Thyroid gland (tissue), 4 donors: ENCODE data around the gene MDC1. TPM values are rescaled to one million over a fixed set of nuclear protein-coding genes. Genes with fewer than 3 reads are reported as not detected.
"Not testable (repeated sequence)": the region's sequence is repeated elsewhere in the genome, so short reads cannot be mapped to it uniquely, and the experiment has no call there.

Source experiments
- DNase-seq, 2 donors: peaks; one replicate each; pipeline ENCODE4 v3.0.0-alpha.2; 2019
- H3K27ac ChIP-seq, 3 donors: fragments of 200-600 bp; sonication (generic); 1 replicate in 2 of 3; 2 replicates in 1 of 3; pipeline ENCODE4 v1.5.1; 2016 to 2019; ENCODE audit warnings: mild to moderate bottlenecking in 1 of 3, moderate library complexity in 1 of 3
- H3K27me3 ChIP-seq: fragments of 200-600 bp; sonication (generic); one replicate; pipeline ENCODE4 v1.5.1; 2019
- H3K36me3 ChIP-seq, 2 donors: fragments of 200-600 bp; sonication (generic); one replicate each; pipeline ENCODE4 v1.5.1; 2016 to 2019
- H3K4me1 ChIP-seq, 2 donors: fragments of 200-600 bp; sonication (generic); one replicate each; pipeline ENCODE4 v1.5.1; 2017 to 2019
- H3K4me3 ChIP-seq, 3 donors: fragments of 200-600 bp; sonication (generic); replicated peaks in 1 of 3; 1 replicate in 2 of 3; 2 replicates in 1 of 3; pipeline ENCODE4 v1.5.1; 2016; ENCODE audit warnings: mild to moderate bottlenecking in 1 of 3
- H3K9me3 ChIP-seq: fragments of 200-600 bp; sonication (generic); one replicate; pipeline ENCODE4 v1.5.1; 2017
- CTCF ChIP-seq, 6 experiments: fragments of 200-600 bp in 3 of 6; fragments of 450-650 bp in 3 of 6; sonication (generic) in 3 of 6; IDR thresholded peaks; one replicate each; pipeline ENCODE4 v1.5.1; 2016 to 2019; ENCODE audit warnings: antibody characterized with exemption in 6 of 6, mild to moderate bottlenecking in 2 of 6, inconsistent platforms in 1 of 6, moderate library complexity in 1 of 6
- POLR2A ChIP-seq, 2 donors: fragments of 450-650 bp; IDR thresholded peaks; one replicate each; pipeline ENCODE4 v1.6.1; 2017; ENCODE audit warnings: antibody characterized with exemption in 2 of 2, mild to moderate bottlenecking in 2 of 2, moderate library complexity in 1 of 2
- WGBS, 2 donors: methylation state at CpG; one replicate each; pipeline ENCODE4 v1.1.5; 2017; 5-methylcytosine and 5-hydroxymethylcytosine counted together
- intact Hi-C: fragments of 100-400 bp; cut with DNase I; formaldehyde crosslinking; loops from one replicate; pipeline ENCODE4 v1.15.1; 2023
- total RNA-seq, 4 donors: library from RNA; depleted of rRNA; stranded (reverse); fragments of >200 nt; gene quantifications; one replicate each; pipeline ENCODE4 v1.2.3, GENCODE V29; 2016

The MDC1 gene
- total RNA-seq, 4 donors from 2014 or later = 15.3 to 27.2 (median 20.2) TPM

DNA sequence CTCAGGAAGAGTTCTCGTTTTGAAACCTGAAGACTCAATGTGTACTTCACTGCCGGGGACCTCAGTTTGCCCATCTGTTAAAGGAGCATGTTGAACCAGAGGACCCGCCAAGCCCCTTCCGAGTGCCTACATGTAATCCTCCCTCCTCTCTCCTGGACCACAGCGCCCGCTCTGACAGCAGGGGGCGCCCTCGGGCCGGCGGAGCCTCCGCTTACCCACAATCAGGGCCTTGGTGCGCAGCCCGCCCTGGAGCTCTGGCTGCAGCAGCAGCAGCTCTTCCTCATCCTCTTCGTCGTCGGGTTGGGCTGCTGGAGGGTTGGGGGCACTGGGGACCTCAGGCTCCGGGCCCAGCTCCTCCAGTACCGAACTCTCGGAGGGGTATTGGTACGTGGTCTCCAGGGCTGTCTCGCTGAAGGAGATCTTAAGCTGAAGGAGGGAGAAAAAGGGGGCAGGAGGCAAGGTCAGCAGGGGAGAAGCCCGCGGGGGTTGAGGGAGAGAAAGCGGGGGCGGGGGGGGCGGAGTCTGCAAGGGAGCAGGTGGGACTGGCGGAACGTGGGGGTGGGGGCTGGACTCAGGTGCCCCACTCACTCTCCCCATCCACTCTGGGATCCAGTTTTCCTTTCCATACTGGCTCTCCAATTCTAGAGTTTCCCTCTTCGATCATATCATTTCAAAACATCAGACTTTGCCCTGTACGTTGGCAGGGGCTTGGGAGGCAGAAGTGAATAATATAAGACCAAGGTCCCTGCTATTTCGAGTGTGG is 37.9 kb downstream of the MDC1 start:
- peaks cover 4 to 36% of the 10 kb centered on the region in 2 donors for H3K4me1 ChIP-seq
- no peaks in the 10 kb centered on the region for H3K9me3 ChIP-seq

DNA sequence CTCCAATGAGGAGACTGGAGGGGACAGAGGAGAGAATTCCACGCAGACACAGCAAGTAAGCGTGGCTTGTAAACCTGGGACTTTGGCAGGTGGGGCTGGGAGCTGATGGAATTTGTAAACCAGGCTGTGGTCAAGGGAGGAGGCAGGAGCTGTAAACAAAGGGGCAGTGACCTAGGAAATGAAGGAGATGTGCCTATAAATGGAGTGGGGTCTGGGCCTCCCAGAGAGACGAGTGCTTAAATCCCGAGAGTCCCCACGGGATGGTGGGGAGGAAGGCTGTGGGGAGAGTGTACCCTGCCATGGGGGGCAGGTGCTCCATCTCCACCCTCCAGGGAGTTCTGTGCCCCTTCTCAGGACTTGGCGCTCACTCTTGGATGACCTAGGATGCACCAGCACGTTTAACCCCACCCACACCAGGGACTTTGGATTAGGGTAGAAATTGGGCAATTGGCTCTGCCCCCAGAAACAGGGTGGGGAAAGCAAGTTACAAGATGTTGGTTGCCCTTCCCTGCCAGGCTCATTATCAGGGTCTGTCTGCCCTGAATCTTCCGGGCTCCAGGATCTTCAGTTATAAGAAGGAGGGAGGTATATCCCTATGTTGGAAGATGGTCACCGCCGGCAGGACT is 40.3 kb downstream of the MDC1 start:
- Histone ChIP-seq H3K27me3 (no peaks in the 10 kb centered on the region), H3K36me3 (peaks cover 16% of the 10 kb centered on the region in 2 donors), H3K27ac (no peak overlapping the region), H3K4me3 (no peak overlapping the region), H3K4me1 (peaks cover 5 to 33% of the 10 kb centered on the region in 2 donors), H3K9me3 (no peaks in the 10 kb centered on the region)
- DNase-seq = no peak
- TF ChIP-seq CTCF (IDR thresholded peaks at IDR 0.05) (no peak), POLR2A (IDR thresholded peaks at IDR 0.05) (no peak)
- intact Hi-C loops = loop anchor here (10.0 kb wide), 2 partner anchors 192 to 208 kb away; partner anchors contain the start of genes DDR1 and HLA-E
- whole genome bisulfite sequencing, 2 donors = 85 to 89% methylated on average over 9 to 10 of the region's 10 CpGs

More for the DNA sequence above, 37.9 kb downstream of the MDC1 start:
- TF ChIP-seq CTCF (IDR thresholded peaks at IDR 0.05) = peak; percentile 90 to 97 (median 94)
- no peak for TF ChIP-seq POLR2A (IDR thresholded peaks at IDR 0.05)
- Histone ChIP-seq H3K27me3 (no peaks in the 10 kb centered on the region), H3K36me3 (peaks cover 16% of the 10 kb centered on the region in 2 donors), H3K4me3 (no peak overlapping the region), H3K27ac (peak overlapping the region in 2 of 3 donors; percentile 24 to 28)
- WGBS, 2 donors = 20 to 27% methylated on average over 12 to 30 of the region's 31 CpGs
- intact Hi-C loops = loop anchor here (2.0 to 10.0 kb wide), 3 partner anchors 44 to 206 kb away; partner anchors contain the start of genes DDR1 and HLA-E
- peak; percentile 83 to 88 for DNase-seq

- Histone ChIP-seq H3K4me1 (peaks cover 9 to 28% of the 10 kb centered on the region in 2 donors), H3K36me3 (peaks cover 31 to 38% of the 10 kb centered on the region in 2 donors), H3K27ac (peak within 1 kb of the TSS in 2 of 3 donors; percentile 14 to 53), H3K4me3 (peak within 1 kb of the TSS; percentile 43 to 98 (median 80)), H3K27me3 (no peaks in the 10 kb centered on the region), H3K9me3 (no peaks in the 10 kb centered on the region)
- WGBS, 2 donors = 0% methylated on average over 29 to 36 of the region's 57 CpGs
- peak; percentile 96 to 97 for DNase-seq
- intact Hi-C loops = loop anchor here (10.0 kb wide), 2 partner anchors 188 to 212 kb away; partner anchors contain the start of genes DDR1 and HLA-E
- TF ChIP-seq POLR2A (IDR thresholded peaks at IDR 0.05) = peak in 1 of 2 donors; percentile 49
- peak; percentile 59 to 87 (median 78) for TF ChIP-seq CTCF (IDR thresholded peaks at IDR 0.05)
These were observed 44.4 kb downstream of the MDC1 start, which contains the start of gene DHX16 for GRCh38 chr6:30672445-30673253. Gene DHX16, minus strand, starts transcription at chr6:30673006. Its CDS starts 165 bp downstream, at chr6:30672841.

GRCh38 chr6:30670760-30671527 is 46.1 kb downstream of the MDC1 start:
- Histone ChIP-seq H3K27ac (no peak overlapping the region), H3K9me3 (no peaks in the 10 kb centered on the region), H3K27me3 (no peaks in the 10 kb centered on the region), H3K4me1 (peaks cover 9 to 28% of the 10 kb centered on the region in 2 donors), H3K4me3 (no peak overlapping the region), H3K36me3 (peaks cover 16 to 41% of the 10 kb centered on the region in 2 donors)
- TF ChIP-seq CTCF (IDR thresholded peaks at IDR 0.05) (no peak), POLR2A (IDR thresholded peaks at IDR 0.05) (no peak)
- WGBS, 2 donors = 91 to 92% methylated on average over 27 of the region's 27 CpGs
- no peak for DNase-seq
- intact Hi-C loops = loop anchor here (10.0 kb wide), 2 partner anchors 186 to 214 kb away; partner anchors contain the start of genes DDR1 and HLA-E

- peaks cover 59 to 83% of the 10 kb centered on the region in 2 donors for H3K36me3 ChIP-seq
- 86 to 88% methylated on average over 2 of the region's 2 CpGs for WGBS, 2 donors
- H3K4me3 ChIP-seq, H3K27ac ChIP-seq, H3K27me3 ChIP-seq, H3K9me3 ChIP-seq, DNase-seq, H3K4me1 ChIP-seq, intact Hi-C loops: not testable (repeated sequence)
These were observed 50.8 kb downstream of the MDC1 start for GRCh38 chr6:30666300-30666699.
